ENCODE measurements around the gene RMI1. TPM values are rescaled to one million over a fixed set of nuclear protein-coding genes. Genes with fewer than 3 reads are reported as not detected.

The RMI1 gene
- total and polyA plus RNA-seq, 10 of the 15 experiments (the other 5 are each of a cell fraction or from before 2014, with no cell fraction given) = 3.6 to 34.1 (median 16.1) TPM

DNA sequence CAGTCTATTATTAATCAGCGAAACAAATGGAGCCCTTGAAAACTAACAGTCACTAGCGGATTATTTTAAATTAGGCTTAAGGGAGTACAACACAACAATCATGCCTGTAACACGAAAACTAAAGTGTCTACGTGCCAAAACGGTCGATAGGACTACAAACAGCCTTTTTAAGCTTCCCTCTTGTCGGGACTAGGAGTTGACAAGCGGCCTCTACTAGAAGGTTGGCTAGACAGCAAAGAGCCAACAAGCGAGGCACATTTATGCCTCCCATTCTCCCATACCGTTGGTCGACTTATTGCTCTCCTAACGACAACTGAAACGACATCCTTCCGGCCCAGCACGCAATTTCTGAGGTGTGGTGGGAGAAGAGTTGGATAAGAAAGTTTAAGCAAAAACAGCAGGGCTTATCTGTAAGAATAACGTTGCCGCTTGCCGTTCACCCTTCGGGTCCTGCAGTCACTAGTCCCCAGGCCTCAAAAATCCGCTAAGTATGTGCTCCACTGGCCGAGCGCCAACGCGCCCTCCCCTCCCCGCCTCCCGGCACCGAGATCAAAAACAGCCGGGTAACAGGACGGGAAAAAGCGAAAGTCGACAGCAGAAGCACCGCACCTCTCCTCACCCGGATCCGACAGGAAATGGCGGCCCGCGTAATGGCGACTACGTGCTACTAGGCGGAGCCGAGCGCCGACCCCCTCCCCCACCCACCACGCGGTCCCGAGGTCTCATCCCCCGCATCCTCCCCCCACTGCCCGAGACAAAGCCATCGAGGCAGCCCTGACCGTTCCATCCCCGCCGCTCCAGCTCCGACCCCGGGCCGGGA lies 1.4 kb upstream of the RMI1 start:
- H3K79me2 ChIP-seq (ENCODE audit: control insufficient read depth, insufficient read depth, low read length) = peaks cover 99% of the 10 kb centered on the region
- in situ Hi-C loops (cut with MboI) = loop anchor here (25.0 kb wide), 1 partner anchor 783 kb away; no protein-coding TSS in a partner anchor
- peak overlapping the region; percentile 94 for H3K27ac ChIP-seq (ENCODE audit: control insufficient read depth, insufficient read depth)
- ChIA-PET CTCF (interaction anchor here (0.9 to 1.5 kb wide), 3 partner anchors 12 to 287 kb away, joined by 3 to 5 read pairs (median 4); no protein-coding TSS in a partner anchor), RAD21 (ENCODE audit: unreplicated experiment) (interaction anchor here (1.4 to 2.1 kb wide), 2 partner anchors 9 to 317 kb away, joined by 4 to 8 read pairs; no protein-coding TSS in a partner anchor), POLR2A (interaction anchor here (0.6 to 2.7 kb wide), 10 partner anchors 13 to 317 kb away, joined by 4 to 12 read pairs (median 5); partner anchors contain the start of genes KIF27 and UBQLN1), SMC1A (ENCODE audit: uncharacterized antibody, unreplicated experiment) (interaction anchor here (1.3 to 2.2 kb wide), 2 partner anchors 58 to 282 kb away, joined by 3 to 6 read pairs; partner anchors contain the start of gene KIF27)
- no peak overlapping the region for H2AFZ ChIP-seq (ENCODE audit: control insufficient read depth, low read depth, low read length)
- intact Hi-C loops (cut with micrococcal nuclease; ENCODE audit: unreplicated experiment) = no loop called here
- BruUV-seq (replicated peaks) = no TSS peak
- H3K4me3 ChIP-seq = peak overlapping the region; percentile 72
- H3K9me3 ChIP-seq (replicated peaks; ENCODE audit: control insufficient read depth, insufficient read depth, low read length) = no peaks in the 10 kb centered on the region; the same call in 2 of the 3 replicates
- no peaks in the 10 kb centered on the region for H3K27me3 ChIP-seq (replicated peaks in 1 of 2; ENCODE audit: control insufficient read depth in 2 of 2, insufficient read depth in 2 of 2, low read length in 1 of 2)
- peak overlapping the region; percentile 98 for H3K9ac ChIP-seq (ENCODE audit: control insufficient read depth, insufficient read depth, low read length)
- FAIRE-seq (no peak), ATAC-seq (peak; percentile 67), DNase-seq (ENCODE audit: low read depth, low spot score) (no peak)
- under 1% methylated on average over 25 of the region's 55 CpGs for WGBS (ENCODE audit: insufficient coverage, insufficient replicate concordance, low lambda C conversion rate, missing lambda C conversion rate)
- H3K4me1 ChIP-seq (ENCODE audit: control insufficient read depth, insufficient read depth, low read length) = no peaks in the 10 kb centered on the region
- peaks cover 6 to 29% of the 10 kb centered on the region in 2 experiments for H3K36me3 ChIP-seq (ENCODE audit: control insufficient read depth in 2 of 2, insufficient read depth in 2 of 2, low read length in 1 of 2)
- H4K20me1 ChIP-seq (ENCODE audit: control insufficient read depth, insufficient read depth) = peaks cover 10% of the 10 kb centered on the region; the same call in 1 of the 2 replicates
- H3K4me2 ChIP-seq (ENCODE audit: control insufficient read depth, insufficient read depth) = peak overlapping the region; percentile 60
- TF ChIP-seq ZBED1 (IDR thresholded peaks at IDR 0.05; ENCODE audit: borderline replicate concordance) (peak; percentile 24; the same call in 1 of the 2 replicates), EGR1 (IDR thresholded peaks at IDR 0.05; ENCODE audit: borderline replicate concordance in 1 of 2, low read depth in 2 of 2, low read length in 2 of 2) (peak in 1 of 2 experiments; percentile 75; a peak in 2 of 3 replicates), LARP7 (IDR thresholded peaks at IDR 0.05) (peak; percentile 45; the same call in 1 of the 2 replicates), PML (IDR thresholded peaks at IDR 0.05; ENCODE audit: low read length) (peak; percentile 23; the same call in 1 of the 2 replicates), NFYA (IDR thresholded peaks at IDR 0.05; ENCODE audit: borderline replicate concordance, low read depth, low read length) (no peak), TARDBP (IDR thresholded peaks at IDR 0.05; ENCODE audit: borderline replicate concordance) (no peak), ZNF274 (IDR thresholded peaks at IDR 0.05; ENCODE audit: insufficient read depth, insufficient read length) (no peak), MYC (IDR thresholded peaks at IDR 0.05; ENCODE audit: insufficient read depth, insufficient read length, insufficient replicate concordance, low read length, severe bottlenecking) (peak; percentile 98), YY1 (IDR thresholded peaks at IDR 0.05; ENCODE audit: low read depth, low read length) (peak; percentile 96), PAX5 (IDR thresholded peaks at IDR 0.05; ENCODE audit: borderline replicate concordance, low read depth, low read length) (peak; percentile 45; the same call in 1 of the 2 replicates), POU2F2 (IDR thresholded peaks at IDR 0.05; ENCODE audit: borderline replicate concordance, low read depth, low read length) (peak; percentile 49; the same call in 2 of the 3 replicates)
- TF ChIP-seq, protein P1, sequence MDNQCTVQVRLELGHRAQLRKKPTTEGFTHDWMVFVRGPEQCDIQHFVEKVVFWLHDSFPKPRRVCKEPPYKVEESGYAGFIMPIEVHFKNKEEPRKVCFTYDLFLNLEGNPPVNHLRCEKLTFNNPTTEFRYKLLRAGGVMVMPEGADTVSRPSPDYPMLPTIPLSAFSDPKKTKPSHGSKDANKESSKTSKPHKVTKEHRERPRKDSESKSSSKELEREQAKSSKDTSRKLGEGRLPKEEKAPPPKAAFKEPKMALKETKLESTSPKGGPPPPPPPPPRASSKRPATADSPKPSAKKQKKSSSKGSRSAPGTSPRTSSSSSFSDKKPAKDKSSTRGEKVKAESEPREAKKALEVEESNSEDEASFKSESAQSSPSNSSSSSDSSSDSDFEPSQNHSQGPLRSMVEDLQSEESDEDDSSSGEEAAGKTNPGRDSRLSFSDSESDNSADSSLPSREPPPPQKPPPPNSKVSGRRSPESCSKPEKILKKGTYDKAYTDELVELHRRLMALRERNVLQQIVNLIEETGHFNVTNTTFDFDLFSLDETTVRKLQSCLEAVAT (IDR thresholded peaks at IDR 0.05) = peak; percentile 84
- TF ChIP-seq, protein P2, sequence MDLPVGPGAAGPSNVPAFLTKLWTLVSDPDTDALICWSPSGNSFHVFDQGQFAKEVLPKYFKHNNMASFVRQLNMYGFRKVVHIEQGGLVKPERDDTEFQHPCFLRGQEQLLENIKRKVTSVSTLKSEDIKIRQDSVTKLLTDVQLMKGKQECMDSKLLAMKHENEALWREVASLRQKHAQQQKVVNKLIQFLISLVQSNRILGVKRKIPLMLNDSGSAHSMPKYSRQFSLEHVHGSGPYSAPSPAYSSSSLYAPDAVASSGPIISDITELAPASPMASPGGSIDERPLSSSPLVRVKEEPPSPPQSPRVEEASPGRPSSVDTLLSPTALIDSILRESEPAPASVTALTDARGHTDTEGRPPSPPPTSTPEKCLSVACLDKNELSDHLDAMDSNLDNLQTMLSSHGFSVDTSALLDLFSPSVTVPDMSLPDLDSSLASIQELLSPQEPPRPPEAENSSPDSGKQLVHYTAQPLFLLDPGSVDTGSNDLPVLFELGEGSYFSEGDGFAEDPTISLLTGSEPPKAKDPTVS (IDR thresholded peaks at IDR 0.05; ENCODE audit: low read depth, low read length) = 0 out of 2 replicates have a peak, but pooled peaks have one; percentile 8
- TF ChIP-seq, protein P3, sequence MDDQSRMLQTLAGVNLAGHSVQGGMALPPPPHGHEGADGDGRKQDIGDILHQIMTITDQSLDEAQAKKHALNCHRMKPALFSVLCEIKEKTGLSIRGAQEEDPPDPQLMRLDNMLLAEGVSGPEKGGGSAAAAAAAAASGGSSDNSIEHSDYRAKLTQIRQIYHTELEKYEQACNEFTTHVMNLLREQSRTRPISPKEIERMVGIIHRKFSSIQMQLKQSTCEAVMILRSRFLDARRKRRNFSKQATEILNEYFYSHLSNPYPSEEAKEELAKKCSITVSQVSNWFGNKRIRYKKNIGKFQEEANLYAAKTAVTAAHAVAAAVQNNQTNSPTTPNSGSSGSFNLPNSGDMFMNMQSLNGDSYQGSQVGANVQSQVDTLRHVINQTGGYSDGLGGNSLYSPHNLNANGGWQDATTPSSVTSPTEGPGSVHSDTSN (IDR thresholded peaks at IDR 0.05; ENCODE audit: insufficient replicate concordance, low read depth, low read length) = peak; percentile 22
- TF ChIP-seq, protein P4, sequence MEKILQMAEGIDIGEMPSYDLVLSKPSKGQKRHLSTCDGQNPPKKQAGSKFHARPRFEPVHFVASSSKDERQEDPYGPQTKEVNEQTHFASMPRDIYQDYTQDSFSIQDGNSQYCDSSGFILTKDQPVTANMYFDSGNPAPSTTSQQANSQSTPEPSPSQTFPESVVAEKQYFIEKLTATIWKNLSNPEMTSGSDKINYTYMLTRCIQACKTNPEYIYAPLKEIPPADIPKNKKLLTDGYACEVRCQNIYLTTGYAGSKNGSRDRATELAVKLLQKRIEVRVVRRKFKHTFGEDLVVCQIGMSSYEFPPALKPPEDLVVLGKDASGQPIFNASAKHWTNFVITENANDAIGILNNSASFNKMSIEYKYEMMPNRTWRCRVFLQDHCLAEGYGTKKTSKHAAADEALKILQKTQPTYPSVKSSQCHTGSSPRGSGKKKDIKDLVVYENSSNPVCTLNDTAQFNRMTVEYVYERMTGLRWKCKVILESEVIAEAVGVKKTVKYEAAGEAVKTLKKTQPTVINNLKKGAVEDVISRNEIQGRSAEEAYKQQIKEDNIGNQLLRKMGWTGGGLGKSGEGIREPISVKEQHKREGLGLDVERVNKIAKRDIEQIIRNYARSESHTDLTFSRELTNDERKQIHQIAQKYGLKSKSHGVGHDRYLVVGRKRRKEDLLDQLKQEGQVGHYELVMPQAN (conservative IDR thresholded peaks at IDR 0.05) = peak; percentile 54; the same call in 1 of the 2 replicates
